UCSD-AML1 (cell line): ENCODE data around the gene DTD2.

ENCODE experiments used
- DNase-seq: peaks from one replicate; lab custom pipeline; 2025; ENCODE audit not compliant: unreplicated experiment; lab: John Stamatoyannopoulos, UW

DTD2 gene

DNA sequence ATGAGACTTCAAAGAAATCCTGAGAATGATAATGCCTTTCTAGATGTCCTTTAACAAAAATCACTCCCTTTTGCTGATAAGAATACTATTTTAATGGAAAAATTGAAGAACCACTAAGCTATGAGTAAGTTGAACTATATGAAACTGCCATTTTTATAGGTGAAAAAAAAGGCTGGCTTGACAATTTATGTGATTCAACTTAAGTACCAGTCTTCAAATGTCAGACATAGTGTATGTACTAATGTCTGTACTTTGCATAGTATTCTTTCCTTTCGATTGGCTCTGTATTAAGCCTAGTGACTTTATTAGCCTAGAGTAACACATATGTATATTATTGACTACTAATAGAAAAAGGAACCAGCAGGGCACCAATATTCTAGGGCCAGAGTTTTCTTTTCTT, 48.9 kb downstream of the DTD2 start:
- no peak for DNase-seq

DNA sequence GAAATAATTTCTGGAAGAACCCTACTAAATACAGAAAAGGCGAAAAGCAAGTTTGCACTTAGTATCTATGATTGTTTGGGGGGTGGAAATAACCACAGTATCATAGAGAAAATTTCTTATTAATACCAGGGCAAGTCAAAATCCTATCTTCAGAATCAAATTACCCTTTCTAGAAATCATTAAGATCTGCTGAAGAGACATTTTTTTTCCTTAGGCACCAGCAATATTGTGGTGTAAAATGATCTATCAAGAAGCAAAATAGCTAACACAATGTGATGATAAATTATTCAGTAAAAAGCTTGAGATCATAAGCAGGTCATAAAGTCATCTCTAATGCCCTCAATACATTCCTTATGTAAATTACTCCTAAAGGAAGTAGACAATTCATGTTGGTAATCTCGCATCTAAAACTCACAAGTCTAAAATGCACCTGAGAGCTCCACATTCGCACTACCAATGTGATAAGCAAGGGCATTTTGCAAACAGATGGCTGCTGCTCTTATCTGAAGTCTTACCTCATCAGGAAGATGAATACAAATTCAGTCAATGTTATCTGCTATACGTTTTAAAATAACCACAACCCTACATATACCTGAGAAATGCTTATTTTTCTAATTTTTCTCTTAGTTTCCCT, 51.6 kb downstream of the DTD2 start:
- no peak for DNase-seq

DNA sequence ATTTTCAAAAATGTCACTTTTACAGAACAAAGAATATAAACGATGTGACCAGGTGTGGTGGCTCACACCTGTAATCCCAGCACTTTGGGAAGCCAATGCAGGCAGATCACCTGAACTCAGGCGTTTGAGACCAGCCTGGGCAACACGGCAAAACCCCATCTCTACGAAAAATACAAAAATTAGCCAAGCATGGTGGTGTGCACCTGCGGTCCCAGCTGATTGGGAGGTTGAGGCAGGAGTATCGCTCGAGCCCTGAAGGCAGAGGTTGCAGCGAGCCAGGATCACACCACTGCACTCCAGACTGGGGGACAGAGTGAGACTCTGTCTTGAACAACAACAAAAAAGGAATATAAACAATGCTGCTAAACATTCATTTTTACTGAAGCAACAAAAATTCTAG, 52.2 kb downstream of the DTD2 start:
- no peak for DNase-seq

DNA sequence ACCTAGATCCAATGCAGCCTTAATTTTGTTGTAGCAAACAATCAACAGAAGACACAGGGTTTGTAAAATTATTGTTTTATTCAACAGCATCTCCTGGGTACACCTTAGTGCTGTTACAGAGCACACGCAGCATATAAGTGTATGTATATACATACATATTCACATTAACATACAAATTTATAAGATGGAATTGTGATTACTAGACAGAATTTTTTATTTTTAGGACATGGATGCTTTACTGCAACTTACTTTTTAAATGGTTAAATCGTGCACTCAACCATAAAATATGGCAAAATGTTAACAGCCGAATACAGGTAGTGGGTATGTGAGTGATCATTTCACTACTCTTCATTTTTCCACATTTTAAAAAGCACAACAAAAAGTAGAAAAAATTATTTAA, 53.6 kb downstream of the DTD2 start:
- no peak for DNase-seq

DNA sequence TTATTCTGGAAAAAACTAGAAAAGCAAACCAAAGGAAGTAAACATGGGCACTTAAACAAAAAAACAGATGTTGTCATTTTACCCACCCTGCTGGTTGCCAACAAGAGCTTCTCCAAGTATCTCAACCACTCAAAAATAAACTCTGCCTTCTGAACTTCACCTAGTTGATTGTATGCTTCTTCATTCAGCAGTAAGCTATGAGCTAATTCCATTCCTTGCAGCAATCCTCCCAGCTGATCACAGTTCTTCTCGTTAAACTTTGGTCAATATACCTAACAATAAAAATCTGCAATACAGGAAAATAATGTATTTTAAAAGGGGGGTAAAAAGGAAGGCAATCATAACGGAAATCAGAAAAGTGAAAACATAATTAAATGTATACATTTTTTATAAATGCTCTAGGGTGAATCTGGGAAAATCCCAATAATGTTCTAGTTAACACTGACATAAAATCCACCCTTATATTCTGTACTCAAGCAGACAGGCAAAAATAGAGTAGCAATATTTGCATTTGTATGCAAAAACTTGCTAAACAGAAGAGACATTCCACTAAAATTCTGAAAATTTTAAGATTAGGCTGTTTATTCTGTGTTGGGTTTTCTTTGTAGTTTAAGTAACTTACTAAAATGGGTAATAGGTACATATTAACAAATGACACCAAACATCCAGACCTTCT, 54.4 kb downstream of the DTD2 start:
- DNase-seq = no peak

DNA sequence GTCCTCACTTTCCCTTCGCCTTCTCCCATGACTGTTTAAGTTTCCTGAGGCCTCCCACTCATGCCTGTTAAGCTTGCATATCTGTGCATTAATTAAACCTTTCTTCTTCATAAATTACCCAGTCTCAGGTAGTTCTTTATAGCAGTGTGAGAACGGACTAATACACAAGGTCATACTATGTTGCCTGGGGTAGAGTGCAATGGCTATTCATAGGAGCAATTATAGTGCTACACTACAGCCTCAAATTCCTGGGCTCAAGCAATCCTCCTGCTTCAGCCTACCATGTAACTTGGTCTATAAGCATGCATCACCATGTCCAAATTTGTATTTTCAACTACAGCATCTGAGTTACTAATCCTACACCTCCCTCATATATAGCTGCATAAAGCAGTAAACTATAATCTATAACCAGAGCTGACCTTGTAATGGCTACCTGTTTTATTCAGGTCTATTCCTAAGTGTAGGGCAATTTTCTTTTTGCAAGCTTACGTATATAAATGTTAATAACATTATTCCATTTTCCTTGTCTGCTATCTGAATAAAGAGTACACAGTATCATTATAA, 55.9 kb downstream of the DTD2 start:
- no peak for DNase-seq

DNA sequence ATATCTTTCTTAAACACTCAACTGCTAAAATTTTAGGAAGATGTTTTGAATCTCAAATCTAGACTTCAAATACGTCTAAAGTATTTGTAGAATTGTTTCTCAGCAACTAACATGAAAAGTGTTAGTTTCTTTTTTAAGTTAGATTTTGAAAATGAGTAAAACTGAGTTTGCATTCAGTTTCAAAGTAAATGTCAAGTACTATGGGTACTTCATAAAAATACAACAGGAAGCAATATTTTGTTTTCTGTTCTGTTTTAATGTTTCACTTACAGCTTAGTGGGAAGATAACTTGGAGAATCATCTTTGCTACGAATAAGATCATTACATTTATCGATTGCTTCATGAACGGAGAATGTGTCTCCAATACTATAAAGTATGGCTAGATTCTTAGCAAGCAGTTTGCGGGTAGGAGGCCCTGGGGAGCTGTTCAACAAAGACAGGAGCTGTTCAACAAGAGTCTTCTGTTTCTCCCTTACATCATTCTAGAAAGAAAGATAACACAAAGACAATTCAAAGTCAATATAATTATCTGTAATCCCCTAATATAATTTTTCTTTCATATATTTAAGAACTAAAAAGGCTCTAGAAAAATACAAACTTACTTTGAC, 57.2 kb downstream of the DTD2 start:
- no peak for DNase-seq
